ENCODE measurements around the gene IL3.

Gene IL3

GRCh38 chr5:132069561-132069960 lies 9.1 kb downstream of the IL3 start:
- Histone ChIP-seq H2BK12ac (ENCODE audit: low read length) (no peak overlapping the region), H4K91ac (ENCODE audit: low read depth, low read length, poor library complexity) (no peak overlapping the region), H3K9me3 (replicated peaks in 1 of 2; ENCODE audit: control insufficient read depth in 2 of 2, insufficient read depth in 1 of 2, low read depth in 1 of 2, low read length in 2 of 2) (no peaks in the 10 kb centered on the region), H3K14ac (ENCODE audit: low read length) (no peak overlapping the region), H3K27ac (replicated peaks; ENCODE audit: low read length) (no peak overlapping the region), H3K27me3 (ENCODE audit: control insufficient read depth in 3 of 3, insufficient read depth in 3 of 3, low read depth in 1 of 3, low read length in 3 of 3) (no peaks in the 10 kb centered on the region), H4K8ac (ENCODE audit: low read depth, low read length) (no peak overlapping the region), H3K79me1 (ENCODE audit: low read depth, low read length) (no peaks in the 10 kb centered on the region), H3K4ac (ENCODE audit: low read length) (no peak overlapping the region), H2AK5ac (ENCODE audit: low read depth, low read length) (no peak overlapping the region), H3K4me2 (ENCODE audit: insufficient read depth, low read length, poor library complexity, severe bottlenecking) (no peak overlapping the region), H2BK5ac (ENCODE audit: low read length) (no peak overlapping the region), H2AFZ (ENCODE audit: low read length) (no peak overlapping the region), H3K36me3 (replicated peaks in 1 of 2; ENCODE audit: control insufficient read depth in 2 of 2, insufficient read depth in 2 of 2, low read length in 2 of 2) (no peaks in the 10 kb centered on the region), H3K18ac (ENCODE audit: low read length) (no peak overlapping the region), H2BK15ac (ENCODE audit: low read length) (no peak overlapping the region), H2BK120ac (ENCODE audit: low read depth, low read length) (no peak overlapping the region), H3K9ac (ENCODE audit: low read depth, low read length, poor library complexity) (no peak overlapping the region), H3K4me3 (ENCODE audit: low read length in 2 of 2) (no peak overlapping the region), H3K4me1 (ENCODE audit: control insufficient read depth in 2 of 2, insufficient read depth in 1 of 2, low read depth in 1 of 2, low read length in 2 of 2) (peaks cover 0 to under 1% of the 10 kb centered on the region in 2 donors), H3K23ac (ENCODE audit: low read depth, low read length, poor library complexity) (no peak overlapping the region)
- no peak for DNase-seq (ENCODE audit: low spot score)
- no CpG with 5 or more reads among the region's 10 CpGs for WGBS, 2 donors (ENCODE audit: extremely low coverage in 2 of 2, insufficient read length in 2 of 2, insufficient replicate concordance in 1 of 2)

GRCh38 chr5:132069994-132070393 lies 9.5 kb downstream of the IL3 start:
- no peak overlapping the region for H3K18ac ChIP-seq (ENCODE audit: low read length)
- no peak overlapping the region for H2AK5ac ChIP-seq (ENCODE audit: low read depth, low read length)
- no peak overlapping the region for H3K27ac ChIP-seq (replicated peaks; ENCODE audit: low read length)
- H3K79me1 ChIP-seq (ENCODE audit: low read depth, low read length), result no peaks in the 10 kb centered on the region
- H2BK120ac ChIP-seq (ENCODE audit: low read depth, low read length), result no peak overlapping the region
- no peak overlapping the region for H2BK5ac ChIP-seq (ENCODE audit: low read length)
- H3K23ac ChIP-seq (ENCODE audit: low read depth, low read length, poor library complexity), result no peak overlapping the region
- H3K9ac ChIP-seq (ENCODE audit: low read depth, low read length, poor library complexity), result no peak overlapping the region
- no peak overlapping the region for H2AFZ ChIP-seq (ENCODE audit: low read length)
- H3K14ac ChIP-seq (ENCODE audit: low read length), result no peak overlapping the region
- no peak for DNase-seq (ENCODE audit: low spot score)
- H4K8ac ChIP-seq (ENCODE audit: low read depth, low read length), result no peak overlapping the region
- H2BK15ac ChIP-seq (ENCODE audit: low read length), result no peak overlapping the region
- no peak overlapping the region for H4K91ac ChIP-seq (ENCODE audit: low read depth, low read length, poor library complexity)
- H3K4me1 ChIP-seq (ENCODE audit: control insufficient read depth in 2 of 2, insufficient read depth in 1 of 2, low read depth in 1 of 2, low read length in 2 of 2), result peaks cover 0 to 4% of the 10 kb centered on the region in 2 donors
- no peaks in the 10 kb centered on the region for H3K27me3 ChIP-seq (ENCODE audit: control insufficient read depth in 3 of 3, insufficient read depth in 3 of 3, low read depth in 1 of 3, low read length in 3 of 3)
- H3K9me3 ChIP-seq (replicated peaks in 1 of 2; ENCODE audit: control insufficient read depth in 2 of 2, insufficient read depth in 1 of 2, low read depth in 1 of 2, low read length in 2 of 2), result no peaks in the 10 kb centered on the region
- no peak overlapping the region for H3K4ac ChIP-seq (ENCODE audit: low read length)
- H3K36me3 ChIP-seq (replicated peaks in 1 of 2; ENCODE audit: control insufficient read depth in 2 of 2, insufficient read depth in 2 of 2, low read length in 2 of 2), result no peaks in the 10 kb centered on the region
- H3K4me3 ChIP-seq (ENCODE audit: low read length in 2 of 2), result no peak overlapping the region
- WGBS, 2 donors (ENCODE audit: extremely low coverage in 2 of 2, insufficient read length in 2 of 2, insufficient replicate concordance in 1 of 2), result no CpG with 5 or more reads among the region's 3 CpGs
- H2BK12ac ChIP-seq (ENCODE audit: low read length), result no peak overlapping the region
- no peak overlapping the region for H3K4me2 ChIP-seq (ENCODE audit: insufficient read depth, low read length, poor library complexity, severe bottlenecking)

DNA sequence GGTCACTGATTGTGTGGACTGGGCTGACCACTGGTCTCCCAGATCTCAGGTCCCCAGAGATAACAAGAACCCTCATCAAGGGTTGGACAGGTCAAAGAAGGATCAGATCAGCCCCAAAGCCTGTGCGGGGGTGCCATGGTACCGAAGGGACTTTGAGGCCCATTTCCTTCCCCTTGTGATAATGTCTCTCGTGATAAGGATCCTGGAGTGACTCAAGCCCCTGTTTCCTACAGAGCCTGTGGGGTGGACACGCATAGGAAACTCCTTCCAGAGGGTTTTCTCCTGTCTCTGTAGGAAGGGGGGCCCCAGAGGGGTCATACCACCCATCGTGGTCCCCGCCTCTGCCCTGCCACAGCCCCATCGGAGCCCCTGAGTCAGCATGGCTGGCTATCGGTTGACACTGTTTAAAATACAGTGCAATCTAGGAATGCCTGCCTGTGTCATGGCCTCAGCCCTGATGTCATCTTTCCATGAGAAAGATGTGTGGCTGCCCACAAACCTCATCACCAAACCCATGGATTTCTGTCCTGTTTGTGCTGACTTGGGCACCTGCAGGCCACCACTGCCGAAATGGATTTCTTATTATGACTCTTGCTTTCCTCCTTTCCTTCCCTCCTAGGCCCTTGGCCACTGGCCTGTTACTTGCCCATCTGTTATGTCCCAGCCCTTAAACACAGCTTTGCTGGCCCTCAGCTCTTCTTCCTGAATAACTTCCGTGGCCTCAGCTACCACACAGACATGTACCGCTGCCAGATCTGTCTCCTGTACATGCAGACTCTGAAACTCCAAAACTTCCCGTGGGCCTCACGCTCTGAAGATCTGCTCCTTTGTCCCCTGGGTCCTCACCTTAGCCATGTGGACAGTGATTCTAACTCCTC lies 10.2 kb downstream of the IL3 start:
- H3K27me3 ChIP-seq (ENCODE audit: control insufficient read depth in 3 of 3, insufficient read depth in 3 of 3, low read depth in 1 of 3, low read length in 3 of 3), result no peaks in the 10 kb centered on the region
- no peaks in the 10 kb centered on the region for H3K79me1 ChIP-seq (ENCODE audit: low read depth, low read length)
- no peak overlapping the region for H2AFZ ChIP-seq (ENCODE audit: low read length)
- no peak overlapping the region for H2BK12ac ChIP-seq (ENCODE audit: low read length)
- H2BK15ac ChIP-seq (ENCODE audit: low read length), result no peak overlapping the region
- no CpG with 5 or more reads among the region's 13 CpGs for WGBS, 2 donors (ENCODE audit: extremely low coverage in 2 of 2, insufficient read length in 2 of 2, insufficient replicate concordance in 1 of 2)
- no peak overlapping the region for H3K27ac ChIP-seq (replicated peaks; ENCODE audit: low read length)
- H3K36me3 ChIP-seq (replicated peaks in 1 of 2; ENCODE audit: control insufficient read depth in 2 of 2, insufficient read depth in 2 of 2, low read length in 2 of 2), result no peaks in the 10 kb centered on the region
- H3K9ac ChIP-seq (ENCODE audit: low read depth, low read length, poor library complexity), result no peak overlapping the region
- no peak overlapping the region for H3K14ac ChIP-seq (ENCODE audit: low read length)
- H2BK120ac ChIP-seq (ENCODE audit: low read depth, low read length), result no peak overlapping the region
- H3K4ac ChIP-seq (ENCODE audit: low read length), result no peak overlapping the region
- H2BK5ac ChIP-seq (ENCODE audit: low read length), result no peak overlapping the region
- H3K4me2 ChIP-seq (ENCODE audit: insufficient read depth, low read length, poor library complexity, severe bottlenecking), result no peak overlapping the region
- no peak overlapping the region for H4K91ac ChIP-seq (ENCODE audit: low read depth, low read length, poor library complexity)
- H3K23ac ChIP-seq (ENCODE audit: low read depth, low read length, poor library complexity), result no peak overlapping the region
- peaks cover 0 to 9% of the 10 kb centered on the region in 2 donors for H3K4me1 ChIP-seq (ENCODE audit: control insufficient read depth in 2 of 2, insufficient read depth in 1 of 2, low read depth in 1 of 2, low read length in 2 of 2)
- H3K9me3 ChIP-seq (replicated peaks in 1 of 2; ENCODE audit: control insufficient read depth in 2 of 2, insufficient read depth in 1 of 2, low read depth in 1 of 2, low read length in 2 of 2), result no peaks in the 10 kb centered on the region
- no peak overlapping the region for H4K8ac ChIP-seq (ENCODE audit: low read depth, low read length)
- peak overlapping the region; percentile 41 for H2AK5ac ChIP-seq (ENCODE audit: low read depth, low read length)
- H3K18ac ChIP-seq (ENCODE audit: low read length), result no peak overlapping the region
- no peak for DNase-seq (ENCODE audit: low spot score)
- no peak overlapping the region for H3K4me3 ChIP-seq (ENCODE audit: low read length in 2 of 2)

DNA sequence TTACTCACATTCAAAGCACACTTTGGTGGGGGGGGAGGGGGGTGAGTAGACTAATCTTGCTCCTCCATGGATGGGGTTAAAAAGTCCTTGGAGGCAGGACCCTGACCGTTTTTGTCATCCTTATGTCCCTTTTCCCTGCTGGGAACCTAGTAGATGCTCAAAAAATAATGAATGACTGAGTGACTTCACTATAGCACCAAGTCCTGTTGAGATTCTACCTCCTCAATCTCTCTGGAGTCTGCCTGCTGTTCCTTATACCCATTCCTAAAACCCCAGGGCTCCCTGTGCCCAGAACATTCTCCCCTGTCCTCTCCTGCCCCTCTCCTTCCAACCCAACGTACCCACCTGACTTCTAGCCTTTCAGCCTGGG lies 10.9 kb downstream of the IL3 start:
- H2AFZ ChIP-seq (ENCODE audit: low read length), result no peak overlapping the region
- H3K4ac ChIP-seq (ENCODE audit: low read length), result no peak overlapping the region
- no CpG with 5 or more reads among the region's 2 CpGs for WGBS, 2 donors (ENCODE audit: extremely low coverage in 2 of 2, insufficient read length in 2 of 2, insufficient replicate concordance in 1 of 2)
- H3K4me1 ChIP-seq (ENCODE audit: control insufficient read depth in 2 of 2, insufficient read depth in 1 of 2, low read depth in 1 of 2, low read length in 2 of 2), result peaks cover 0 to 9% of the 10 kb centered on the region in 2 donors
- DNase-seq (ENCODE audit: low spot score), result no peak
- no peaks in the 10 kb centered on the region for H3K9me3 ChIP-seq (replicated peaks in 1 of 2; ENCODE audit: control insufficient read depth in 2 of 2, insufficient read depth in 1 of 2, low read depth in 1 of 2, low read length in 2 of 2)
- no peaks in the 10 kb centered on the region for H3K36me3 ChIP-seq (replicated peaks in 1 of 2; ENCODE audit: control insufficient read depth in 2 of 2, insufficient read depth in 2 of 2, low read length in 2 of 2)
- H3K27ac ChIP-seq (replicated peaks; ENCODE audit: low read length), result no peak overlapping the region
- no peak overlapping the region for H3K4me2 ChIP-seq (ENCODE audit: insufficient read depth, low read length, poor library complexity, severe bottlenecking)
- H4K91ac ChIP-seq (ENCODE audit: low read depth, low read length, poor library complexity), result no peak overlapping the region
- H2BK12ac ChIP-seq (ENCODE audit: low read length), result no peak overlapping the region
- H2AK5ac ChIP-seq (ENCODE audit: low read depth, low read length), result no peak overlapping the region
- no peak overlapping the region for H2BK120ac ChIP-seq (ENCODE audit: low read depth, low read length)
- H3K9ac ChIP-seq (ENCODE audit: low read depth, low read length, poor library complexity), result no peak overlapping the region
- no peaks in the 10 kb centered on the region for H3K79me1 ChIP-seq (ENCODE audit: low read depth, low read length)
- no peak overlapping the region for H3K14ac ChIP-seq (ENCODE audit: low read length)
- no peak overlapping the region for H4K8ac ChIP-seq (ENCODE audit: low read depth, low read length)
- H2BK15ac ChIP-seq (ENCODE audit: low read length), result no peak overlapping the region
- no peak overlapping the region for H3K23ac ChIP-seq (ENCODE audit: low read depth, low read length, poor library complexity)
- H2BK5ac ChIP-seq (ENCODE audit: low read length), result no peak overlapping the region
- no peak overlapping the region for H3K4me3 ChIP-seq (ENCODE audit: low read length in 2 of 2)
- H3K18ac ChIP-seq (ENCODE audit: low read length), result peak overlapping the region; percentile 61
- no peaks in the 10 kb centered on the region for H3K27me3 ChIP-seq (ENCODE audit: control insufficient read depth in 3 of 3, insufficient read depth in 3 of 3, low read depth in 1 of 3, low read length in 3 of 3)
